VCaP (cell line): ENCODE measurements around the gene ABCA13.

ENCODE experiments used
- H3K27ac ChIP-seq: fragments of 450-650 bp; 2 replicates; pipeline ENCODE4 v1.5.1; 2017
- TF ChIP-seq, protein P1 (sequence below): fragments of 450-650 bp; conservative IDR thresholded peaks from 2 replicates; pipeline ENCODE4 v1.5.1; 2017; ENCODE audit warnings: mild to moderate bottlenecking, moderate library complexity

The ABCA13 gene

GRCh38 chr7:48366096-48366495, 194.8 kb downstream of the ABCA13 start:
- TF ChIP-seq, protein P1, sequence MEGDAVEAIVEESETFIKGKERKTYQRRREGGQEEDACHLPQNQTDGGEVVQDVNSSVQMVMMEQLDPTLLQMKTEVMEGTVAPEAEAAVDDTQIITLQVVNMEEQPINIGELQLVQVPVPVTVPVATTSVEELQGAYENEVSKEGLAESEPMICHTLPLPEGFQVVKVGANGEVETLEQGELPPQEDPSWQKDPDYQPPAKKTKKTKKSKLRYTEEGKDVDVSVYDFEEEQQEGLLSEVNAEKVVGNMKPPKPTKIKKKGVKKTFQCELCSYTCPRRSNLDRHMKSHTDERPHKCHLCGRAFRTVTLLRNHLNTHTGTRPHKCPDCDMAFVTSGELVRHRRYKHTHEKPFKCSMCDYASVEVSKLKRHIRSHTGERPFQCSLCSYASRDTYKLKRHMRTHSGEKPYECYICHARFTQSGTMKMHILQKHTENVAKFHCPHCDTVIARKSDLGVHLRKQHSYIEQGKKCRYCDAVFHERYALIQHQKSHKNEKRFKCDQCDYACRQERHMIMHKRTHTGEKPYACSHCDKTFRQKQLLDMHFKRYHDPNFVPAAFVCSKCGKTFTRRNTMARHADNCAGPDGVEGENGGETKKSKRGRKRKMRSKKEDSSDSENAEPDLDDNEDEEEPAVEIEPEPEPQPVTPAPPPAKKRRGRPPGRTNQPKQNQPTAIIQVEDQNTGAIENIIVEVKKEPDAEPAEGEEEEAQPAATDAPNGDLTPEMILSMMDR: no peak

DNA sequence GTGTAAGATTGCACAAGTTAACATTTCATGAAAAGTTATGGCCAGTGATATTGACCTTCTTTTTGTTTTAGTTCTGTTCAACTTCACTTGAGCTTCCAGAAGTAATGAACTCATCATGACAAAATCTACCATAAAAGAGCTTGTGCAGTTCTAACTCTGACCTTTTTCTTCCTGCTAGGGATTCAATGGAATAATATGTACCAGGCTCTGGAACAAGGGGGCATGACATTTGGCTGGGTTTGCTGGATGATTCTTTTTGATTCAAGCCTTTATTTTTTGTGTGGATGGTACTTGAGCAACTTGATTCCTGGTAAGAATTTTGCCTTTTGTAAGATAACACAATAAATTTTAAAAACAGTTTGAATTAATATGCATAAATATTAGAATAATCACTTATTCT, 205.0 kb downstream of the ABCA13 start:
- TF ChIP-seq, protein P1: no peak
- no peak overlapping the region for H3K27ac ChIP-seq

More at GRCh38 chr7:48366096-48366495, 194.8 kb downstream of the ABCA13 start:
- no peak overlapping the region for H3K27ac ChIP-seq

DNA sequence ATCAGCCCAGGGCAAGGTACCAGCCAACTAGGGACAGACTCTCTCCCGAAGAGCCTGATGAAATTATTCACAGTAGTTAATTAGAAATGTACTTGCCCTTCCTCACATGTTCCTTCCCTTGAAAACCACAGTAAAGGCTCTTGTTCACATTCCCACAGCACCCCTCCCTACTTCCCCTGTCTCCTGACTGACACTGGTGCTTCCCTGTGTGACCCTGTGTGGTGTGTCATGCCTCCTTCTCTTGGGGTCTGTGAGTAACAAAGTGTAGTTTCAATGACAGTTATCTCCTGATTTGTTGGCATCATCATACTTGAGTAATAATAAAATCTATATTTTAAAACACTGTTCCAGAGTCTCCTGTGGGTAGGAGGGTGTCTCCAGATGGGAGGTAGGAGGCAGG, 209.7 kb downstream of the ABCA13 start:
- H3K27ac ChIP-seq: no peak overlapping the region
- TF ChIP-seq, protein P1: no peak

DNA sequence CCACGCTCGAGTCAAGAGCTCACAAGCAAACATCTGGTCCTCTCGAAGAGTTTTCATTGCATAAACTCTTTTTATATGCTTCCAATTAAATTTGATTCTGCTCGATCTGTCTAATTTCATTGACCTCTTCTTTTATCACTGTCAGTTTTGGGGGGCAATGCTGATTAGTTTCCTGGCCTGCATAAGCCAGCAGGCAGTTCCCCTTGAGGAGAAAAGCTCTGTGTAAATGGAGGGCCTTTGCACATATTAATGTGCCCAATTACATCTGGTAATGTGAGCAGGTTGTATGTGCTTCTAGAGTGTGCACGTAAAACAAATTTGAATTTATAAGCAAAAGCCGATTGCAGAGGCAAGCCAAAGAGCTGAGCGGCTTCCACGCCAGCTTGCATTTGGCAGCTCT, 210.3 kb downstream of the ABCA13 start:
- TF ChIP-seq, protein P1: no peak
- H3K27ac ChIP-seq: no peak overlapping the region

GRCh38 chr7:48384180-48384752, 213.0 kb downstream of the ABCA13 start:
- H3K27ac ChIP-seq: no peak overlapping the region

DNA sequence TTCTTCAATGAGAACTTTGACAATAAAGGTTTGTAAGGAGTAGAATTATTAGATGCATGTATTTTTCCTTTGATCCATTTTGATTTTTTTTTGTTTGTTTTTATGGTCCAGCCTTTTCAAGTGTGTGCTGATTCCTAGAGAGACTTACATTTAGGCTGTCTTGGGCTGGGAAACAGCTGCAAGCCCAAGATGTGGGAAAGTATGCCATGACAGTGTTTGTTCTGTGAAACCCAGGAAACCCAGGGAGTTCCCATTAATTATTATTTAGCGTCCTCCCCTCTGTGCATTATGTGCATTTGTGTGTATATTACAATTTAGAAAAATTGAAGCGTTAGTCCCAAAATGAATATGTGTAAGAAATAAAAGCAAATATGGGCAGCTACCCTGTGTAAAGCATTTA, 216.7 kb downstream of the ABCA13 start:
- TF ChIP-seq, protein P1: no peak
- H3K27ac ChIP-seq: no peak overlapping the region

More at GRCh38 chr7:48384180-48384752, 213.0 kb downstream of the ABCA13 start:
- TF ChIP-seq, protein P1: no peak

DNA sequence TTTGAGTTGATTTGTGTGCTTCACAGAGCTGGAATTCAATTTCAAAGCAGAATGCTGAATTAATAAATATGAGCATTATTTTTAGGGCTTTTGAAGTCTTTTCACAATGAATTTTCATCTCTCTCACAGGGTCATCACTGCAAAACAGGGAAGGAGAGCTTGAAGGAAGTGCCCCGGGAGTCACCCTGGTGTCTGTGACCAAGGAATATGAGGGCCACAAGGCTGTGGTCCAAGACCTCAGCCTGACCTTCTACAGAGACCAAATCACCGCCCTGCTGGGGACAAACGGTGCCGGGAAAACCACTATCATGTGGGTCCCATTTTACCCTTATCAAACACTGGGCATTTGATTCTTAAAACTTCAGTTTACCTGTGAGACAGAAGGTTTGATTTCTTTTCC, 217.7 kb downstream of the ABCA13 start:
- no peak overlapping the region for H3K27ac ChIP-seq
- TF ChIP-seq, protein P1: no peak
